SK-N-SH treated with all-trans-retinoic acid at 6 μM for 48 hours (cell line): ENCODE data around the gene FZD1.

ENCODE experiments used
- ATAC-seq: fragments of 200-7000 bp; cut with Tn5 transposase; 3 replicates; pipeline ENCODE4 v1.9.1; 2020; ENCODE audit warnings: mild to moderate bottlenecking, moderate library complexity
- BACH2 ChIP-seq: fragments of 250-450 bp; sonication (Bioruptor Pico); IDR thresholded peaks from 2 replicates; pipeline ENCODE4 v1.9.0; 2021; ENCODE audit warnings: mild to moderate bottlenecking, borderline replicate concordance
- GLIS3 ChIP-seq: fragments of 250-450 bp; sonication (Bioruptor Pico); IDR thresholded peaks from 2 replicates; pipeline ENCODE4 v1.5.0; 2020; ENCODE audit warnings: mild to moderate bottlenecking, moderate library complexity
- ISL1 ChIP-seq: fragments of 250-450 bp; sonication (Bioruptor Pico); IDR thresholded peaks from 2 replicates; pipeline ENCODE4 v2.1.2; 2022; ENCODE audit warnings: mild to moderate bottlenecking, moderate library complexity
- OSR1 ChIP-seq: fragments of 250-450 bp; sonication (Bioruptor Pico); IDR thresholded peaks from 2 replicates; pipeline ENCODE4 v1.8.0; 2022; ENCODE audit warnings: moderate library complexity, mild to moderate bottlenecking, inconsistent platforms
- PPARA ChIP-seq: fragments of 250-450 bp; sonication (Bioruptor Pico); IDR thresholded peaks from 2 replicates; pipeline ENCODE4 v1.5.0; 2020; ENCODE audit warnings: mild to moderate bottlenecking, borderline replicate concordance
- RARB ChIP-seq: fragments of 250-450 bp; sonication (Bioruptor Pico); IDR thresholded peaks from 2 replicates; pipeline ENCODE4 v1.8.0; 2021; ENCODE audit warnings: mild to moderate bottlenecking, moderate library complexity
- SNAI2 ChIP-seq: fragments of 250-450 bp; sonication (Bioruptor Pico); IDR thresholded peaks from 2 replicates; pipeline ENCODE4 v1.5.0; 2020; ENCODE audit warnings: mild to moderate bottlenecking, moderate library complexity
- TCF4 ChIP-seq: fragments of 250-450 bp; sonication (Bioruptor Pico); IDR thresholded peaks from 2 replicates; pipeline ENCODE4 v1.8.0; 2021; ENCODE audit warnings: mild to moderate bottlenecking, moderate library complexity, borderline replicate concordance
- TOX ChIP-seq: fragments of 250-450 bp; sonication (Bioruptor Pico); IDR thresholded peaks from 2 replicates; pipeline ENCODE4 v1.8.0; 2021; ENCODE audit warnings: mild to moderate bottlenecking, moderate library complexity, borderline replicate concordance
- ZC3H10 ChIP-seq: fragments of 250-450 bp; sonication (Bioruptor Pico); IDR thresholded peaks from 2 replicates; pipeline ENCODE4 v1.5.1; 2021; ENCODE audit warnings: mild to moderate bottlenecking, moderate library complexity
- ZFP30 ChIP-seq: fragments of 450-650 bp; formaldehyde crosslinking; IDR thresholded peaks from 2 replicates; pipeline ENCODE4 v1.5.0; 2022; ENCODE audit warnings: mild to moderate bottlenecking, moderate library complexity
- ZNF565 ChIP-seq: fragments of 450-650 bp; formaldehyde crosslinking; conservative IDR thresholded peaks from 2 replicates; pipeline ENCODE4 v1.5.0; 2020; ENCODE audit warnings: low read depth, mild to moderate bottlenecking, moderate library complexity
- ZNF70 ChIP-seq: fragments of 450-650 bp; formaldehyde crosslinking; IDR thresholded peaks from 2 replicates; pipeline ENCODE4 v1.5.0; 2020; ENCODE audit warnings: mild to moderate bottlenecking, moderate library complexity
- ZNF8 ChIP-seq: fragments of 450-650 bp; formaldehyde crosslinking; IDR thresholded peaks from 2 replicates; pipeline ENCODE4 v1.5.0; 2020; ENCODE audit warnings: mild to moderate bottlenecking, moderate library complexity
- TF ChIP-seq, protein P1 (sequence below): fragments of 250-450 bp; sonication (Bioruptor Pico); IDR thresholded peaks from 2 replicates; pipeline ENCODE4 v1.5.1; 2020; ENCODE audit warnings: low read depth, mild to moderate bottlenecking, moderate library complexity
- TF ChIP-seq, protein P2 (sequence below): fragments of 250-450 bp; sonication (Bioruptor Pico); IDR thresholded peaks from 2 replicates; pipeline ENCODE4 v1.8.0; 2020; ENCODE audit warnings: mild to moderate bottlenecking, moderate library complexity, borderline replicate concordance
- TF ChIP-seq, protein P3 (sequence below): fragments of 250-450 bp; sonication (Bioruptor Pico); IDR thresholded peaks from 2 replicates; pipeline ENCODE4 v1.5.1; 2021; ENCODE audit warnings: mild to moderate bottlenecking, moderate library complexity
- TF ChIP-seq, protein P4 (sequence below): fragments of 250-450 bp; sonication (Bioruptor Pico); IDR thresholded peaks from 2 replicates; pipeline ENCODE4 v1.5.0; 2020; ENCODE audit warnings: mild to moderate bottlenecking, moderate library complexity
- TF ChIP-seq, protein P5 (sequence below): fragments of 250-450 bp; sonication (Bioruptor Pico); IDR thresholded peaks from 2 replicates; pipeline ENCODE4 v1.8.0; 2021; ENCODE audit warnings: low read depth, mild to moderate bottlenecking, moderate library complexity, borderline replicate concordance

The FZD1 gene

DNA sequence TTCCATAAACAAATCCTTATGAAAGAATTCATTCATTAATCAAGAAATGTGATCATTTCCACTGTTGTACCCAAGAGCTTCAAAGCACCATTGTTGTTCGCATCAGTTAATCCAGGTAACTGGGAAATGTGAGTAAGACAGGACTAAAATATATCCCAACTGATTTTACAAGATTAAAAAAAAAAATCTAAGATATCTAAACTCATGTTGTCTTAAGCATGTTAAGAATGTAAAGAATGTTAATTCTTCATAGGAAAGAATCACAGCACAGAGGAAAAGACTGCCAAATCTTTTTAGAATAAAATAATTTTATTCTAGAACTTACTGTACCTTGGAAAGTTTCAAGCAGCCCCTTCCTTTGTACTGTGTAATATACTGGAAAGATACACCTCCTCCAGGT is 16.4 kb downstream of the FZD1 start:
- peak; percentile 56 for ATAC-seq
- TF ChIP-seq, protein P1, sequence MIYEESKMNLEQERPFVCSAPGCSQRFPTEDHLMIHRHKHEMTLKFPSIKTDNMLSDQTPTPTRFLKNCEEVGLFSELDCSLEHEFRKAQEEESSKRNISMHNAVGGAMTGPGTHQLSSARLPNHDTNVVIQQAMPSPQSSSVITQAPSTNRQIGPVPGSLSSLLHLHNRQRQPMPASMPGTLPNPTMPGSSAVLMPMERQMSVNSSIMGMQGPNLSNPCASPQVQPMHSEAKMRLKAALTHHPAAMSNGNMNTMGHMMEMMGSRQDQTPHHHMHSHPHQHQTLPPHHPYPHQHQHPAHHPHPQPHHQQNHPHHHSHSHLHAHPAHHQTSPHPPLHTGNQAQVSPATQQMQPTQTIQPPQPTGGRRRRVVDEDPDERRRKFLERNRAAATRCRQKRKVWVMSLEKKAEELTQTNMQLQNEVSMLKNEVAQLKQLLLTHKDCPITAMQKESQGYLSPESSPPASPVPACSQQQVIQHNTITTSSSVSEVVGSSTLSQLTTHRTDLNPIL (CRISPR knock-in tag) = no peak
- peak; percentile 72 for TF ChIP-seq ISL1 (CRISPR knock-in tag)

DNA sequence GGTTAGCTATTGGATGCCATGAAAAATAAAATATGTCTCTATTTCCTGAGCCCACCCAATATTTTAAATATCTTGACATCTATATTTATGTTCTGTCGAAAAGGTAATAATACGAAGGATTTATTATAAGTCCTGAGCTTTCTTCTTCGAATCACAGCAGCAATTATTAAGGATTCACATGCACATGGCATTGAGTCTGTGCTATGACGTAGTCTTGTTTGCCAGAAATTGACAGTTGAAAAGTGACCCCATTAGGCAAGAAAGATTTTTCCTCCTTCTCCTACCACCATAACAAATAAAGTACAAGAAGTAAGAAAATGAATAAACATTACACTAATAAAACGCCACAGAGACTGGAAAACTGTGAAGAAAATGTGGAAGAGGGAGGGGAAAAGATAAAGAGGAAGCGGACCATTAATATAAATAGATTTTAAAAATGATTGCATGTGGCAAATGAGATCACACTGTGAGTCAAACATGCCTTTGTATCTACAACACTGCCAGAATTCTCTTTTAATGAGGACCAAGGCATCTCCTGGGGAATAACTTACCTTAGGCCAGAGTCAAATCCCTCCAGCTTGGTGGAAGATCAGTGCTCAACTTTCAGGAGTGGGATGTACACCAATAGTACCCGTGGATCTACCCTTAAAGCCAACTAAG is 21.6 kb downstream of the FZD1 start:
- peak; percentile 44; the same call in 2 of the 3 replicates for ATAC-seq
- TF ChIP-seq SNAI2 (CRISPR knock-in tag) (no peak), ZNF70 (CRISPR knock-in tag) (no peak)
- TF ChIP-seq, protein P2, sequence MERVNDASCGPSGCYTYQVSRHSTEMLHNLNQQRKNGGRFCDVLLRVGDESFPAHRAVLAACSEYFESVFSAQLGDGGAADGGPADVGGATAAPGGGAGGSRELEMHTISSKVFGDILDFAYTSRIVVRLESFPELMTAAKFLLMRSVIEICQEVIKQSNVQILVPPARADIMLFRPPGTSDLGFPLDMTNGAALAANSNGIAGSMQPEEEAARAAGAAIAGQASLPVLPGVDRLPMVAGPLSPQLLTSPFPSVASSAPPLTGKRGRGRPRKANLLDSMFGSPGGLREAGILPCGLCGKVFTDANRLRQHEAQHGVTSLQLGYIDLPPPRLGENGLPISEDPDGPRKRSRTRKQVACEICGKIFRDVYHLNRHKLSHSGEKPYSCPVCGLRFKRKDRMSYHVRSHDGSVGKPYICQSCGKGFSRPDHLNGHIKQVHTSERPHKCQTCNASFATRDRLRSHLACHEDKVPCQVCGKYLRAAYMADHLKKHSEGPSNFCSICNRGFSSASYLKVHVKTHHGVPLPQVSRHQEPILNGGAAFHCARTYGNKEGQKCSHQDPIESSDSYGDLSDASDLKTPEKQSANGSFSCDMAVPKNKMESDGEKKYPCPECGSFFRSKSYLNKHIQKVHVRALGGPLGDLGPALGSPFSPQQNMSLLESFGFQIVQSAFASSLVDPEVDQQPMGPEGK (CRISPR knock-in tag) = no peak

DNA sequence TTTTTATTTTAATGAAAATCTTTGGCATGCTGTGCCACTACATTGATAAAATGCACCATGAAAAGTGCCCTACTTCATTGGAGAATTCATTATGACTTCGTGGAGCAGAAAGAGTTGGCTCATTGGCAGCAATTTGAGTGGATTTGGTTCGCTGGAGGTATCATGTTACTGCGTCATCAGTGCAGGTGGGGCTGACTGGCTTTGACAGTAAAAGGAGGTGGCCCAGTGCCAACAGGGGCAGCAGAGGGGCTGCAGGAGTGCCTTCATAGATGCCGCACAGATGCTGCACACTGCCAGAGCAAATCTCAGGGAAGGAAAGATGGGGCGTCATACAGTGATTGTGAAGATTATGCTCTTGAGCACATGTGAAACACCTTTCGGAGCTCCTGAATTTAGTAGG is 22.2 kb downstream of the FZD1 start:
- no peak for TF ChIP-seq GLIS3
- TF ChIP-seq RARB (CRISPR knock-in tag) = no peak
- TF ChIP-seq TCF4 (CRISPR knock-in tag) = no peak
- TF ChIP-seq, protein P1 (CRISPR knock-in tag) = no peak
- TF ChIP-seq, protein P3, sequence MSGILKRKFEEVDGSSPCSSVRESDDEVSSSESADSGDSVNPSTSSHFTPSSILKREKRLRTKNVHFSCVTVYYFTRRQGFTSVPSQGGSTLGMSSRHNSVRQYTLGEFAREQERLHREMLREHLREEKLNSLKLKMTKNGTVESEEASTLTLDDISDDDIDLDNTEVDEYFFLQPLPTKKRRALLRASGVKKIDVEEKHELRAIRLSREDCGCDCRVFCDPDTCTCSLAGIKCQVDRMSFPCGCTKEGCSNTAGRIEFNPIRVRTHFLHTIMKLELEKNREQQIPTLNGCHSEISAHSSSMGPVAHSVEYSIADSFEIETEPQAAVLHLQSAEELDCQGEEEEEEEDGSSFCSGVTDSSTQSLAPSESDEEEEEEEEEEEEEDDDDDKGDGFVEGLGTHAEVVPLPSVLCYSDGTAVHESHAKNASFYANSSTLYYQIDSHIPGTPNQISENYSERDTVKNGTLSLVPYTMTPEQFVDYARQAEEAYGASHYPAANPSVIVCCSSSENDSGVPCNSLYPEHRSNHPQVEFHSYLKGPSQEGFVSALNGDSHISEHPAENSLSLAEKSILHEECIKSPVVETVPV (CRISPR knock-in tag) = no peak
- no peak for TF ChIP-seq TOX (CRISPR knock-in tag)
- TF ChIP-seq, protein P2 (CRISPR knock-in tag) = no peak
- no peak for TF ChIP-seq ZNF565 (CRISPR knock-in tag)
- no peak for TF ChIP-seq ZNF70 (CRISPR knock-in tag)
- TF ChIP-seq, protein P4, sequence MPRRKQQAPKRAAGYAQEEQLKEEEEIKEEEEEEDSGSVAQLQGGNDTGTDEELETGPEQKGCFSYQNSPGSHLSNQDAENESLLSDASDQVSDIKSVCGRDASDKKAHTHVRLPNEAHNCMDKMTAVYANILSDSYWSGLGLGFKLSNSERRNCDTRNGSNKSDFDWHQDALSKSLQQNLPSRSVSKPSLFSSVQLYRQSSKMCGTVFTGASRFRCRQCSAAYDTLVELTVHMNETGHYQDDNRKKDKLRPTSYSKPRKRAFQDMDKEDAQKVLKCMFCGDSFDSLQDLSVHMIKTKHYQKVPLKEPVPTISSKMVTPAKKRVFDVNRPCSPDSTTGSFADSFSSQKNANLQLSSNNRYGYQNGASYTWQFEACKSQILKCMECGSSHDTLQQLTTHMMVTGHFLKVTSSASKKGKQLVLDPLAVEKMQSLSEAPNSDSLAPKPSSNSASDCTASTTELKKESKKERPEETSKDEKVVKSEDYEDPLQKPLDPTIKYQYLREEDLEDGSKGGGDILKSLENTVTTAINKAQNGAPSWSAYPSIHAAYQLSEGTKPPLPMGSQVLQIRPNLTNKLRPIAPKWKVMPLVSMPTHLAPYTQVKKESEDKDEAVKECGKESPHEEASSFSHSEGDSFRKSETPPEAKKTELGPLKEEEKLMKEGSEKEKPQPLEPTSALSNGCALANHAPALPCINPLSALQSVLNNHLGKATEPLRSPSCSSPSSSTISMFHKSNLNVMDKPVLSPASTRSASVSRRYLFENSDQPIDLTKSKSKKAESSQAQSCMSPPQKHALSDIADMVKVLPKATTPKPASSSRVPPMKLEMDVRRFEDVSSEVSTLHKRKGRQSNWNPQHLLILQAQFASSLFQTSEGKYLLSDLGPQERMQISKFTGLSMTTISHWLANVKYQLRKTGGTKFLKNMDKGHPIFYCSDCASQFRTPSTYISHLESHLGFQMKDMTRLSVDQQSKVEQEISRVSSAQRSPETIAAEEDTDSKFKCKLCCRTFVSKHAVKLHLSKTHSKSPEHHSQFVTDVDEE (CRISPR knock-in tag) = no peak
- TF ChIP-seq, protein P5, sequence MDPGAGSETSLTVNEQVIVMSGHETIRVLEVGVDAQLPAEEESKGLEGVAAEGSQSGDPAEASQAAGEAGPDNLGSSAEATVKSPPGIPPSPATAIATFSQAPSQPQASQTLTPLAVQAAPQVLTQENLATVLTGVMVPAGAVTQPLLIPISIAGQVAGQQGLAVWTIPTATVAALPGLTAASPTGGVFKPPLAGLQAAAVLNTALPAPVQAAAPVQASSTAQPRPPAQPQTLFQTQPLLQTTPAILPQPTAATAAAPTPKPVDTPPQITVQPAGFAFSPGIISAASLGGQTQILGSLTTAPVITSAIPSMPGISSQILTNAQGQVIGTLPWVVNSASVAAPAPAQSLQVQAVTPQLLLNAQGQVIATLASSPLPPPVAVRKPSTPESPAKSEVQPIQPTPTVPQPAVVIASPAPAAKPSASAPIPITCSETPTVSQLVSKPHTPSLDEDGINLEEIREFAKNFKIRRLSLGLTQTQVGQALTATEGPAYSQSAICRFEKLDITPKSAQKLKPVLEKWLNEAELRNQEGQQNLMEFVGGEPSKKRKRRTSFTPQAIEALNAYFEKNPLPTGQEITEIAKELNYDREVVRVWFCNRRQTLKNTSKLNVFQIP (CRISPR knock-in tag) = no peak
- no peak for TF ChIP-seq PPARA (CRISPR knock-in tag)
- TF ChIP-seq ZNF8 (CRISPR knock-in tag) = no peak
- TF ChIP-seq ZC3H10 (CRISPR knock-in tag) = no peak
- TF ChIP-seq OSR1 (CRISPR knock-in tag) = no peak
- TF ChIP-seq ISL1 (CRISPR knock-in tag) = no peak
- TF ChIP-seq BACH2 (CRISPR knock-in tag) = no peak
- no peak for TF ChIP-seq ZFP30 (CRISPR knock-in tag)
- no peak for ATAC-seq
